Measurements from ENCODE around the gene NPAS2.

Gene NPAS2

GRCh38 chr2:100941646-100942240 lies 121.8 kb downstream of the NPAS2 start:
- no peak for DNase-seq (ENCODE audit: low spot score)

GRCh38 chr2:100944617-100945432 lies 124.9 kb downstream of the NPAS2 start:
- DNase-seq (ENCODE audit: low spot score) = no peak

- no peak for DNase-seq (ENCODE audit: low spot score)
Observed at GRCh38 chr2:100945433-100945740, 125.4 kb downstream of the NPAS2 start.

GRCh38 chr2:100945930-100946607 lies 126.1 kb downstream of the NPAS2 start:
- DNase-seq (ENCODE audit: low spot score) = no peak

- no peak for DNase-seq (ENCODE audit: low spot score)
Observed at GRCh38 chr2:100948942-100949811, 129.2 kb downstream of the NPAS2 start.

- no peak for DNase-seq (ENCODE audit: low spot score)
Observed at GRCh38 chr2:100952512-100952911, 132.6 kb downstream of the NPAS2 start.

- DNase-seq (ENCODE audit: low spot score) = no peak
Observed at GRCh38 chr2:100953406-100954043, 133.6 kb downstream of the NPAS2 start.

- DNase-seq (ENCODE audit: low spot score) = no peak
Observed at GRCh38 chr2:100954044-100954420, 134.1 kb downstream of the NPAS2 start.

GRCh38 chr2:100955226-100955625 lies 135.3 kb downstream of the NPAS2 start:
- DNase-seq (ENCODE audit: low spot score) = no peak

- no peak for DNase-seq (ENCODE audit: low spot score)
Observed at GRCh38 chr2:100956081-100956480, 136.1 kb downstream of the NPAS2 start.

GRCh38 chr2:100957996-100958653 lies 138.2 kb downstream of the NPAS2 start:
- peak; percentile 28 for DNase-seq (ENCODE audit: low spot score)

- no peak for DNase-seq (ENCODE audit: low spot score)
Observed at GRCh38 chr2:100959225-100959880, 139.4 kb downstream of the NPAS2 start.

GRCh38 chr2:100960688-100961087 lies 140.7 kb downstream of the NPAS2 start:
- DNase-seq (ENCODE audit: low spot score) = no peak

GRCh38 chr2:100962366-100963025 lies 142.6 kb downstream of the NPAS2 start:
- DNase-seq (ENCODE audit: low spot score) = no peak

GRCh38 chr2:100963026-100963375 lies 143.1 kb downstream of the NPAS2 start:
- no peak for DNase-seq (ENCODE audit: low spot score)

- no peak for DNase-seq (ENCODE audit: low spot score)
Observed at GRCh38 chr2:100964222-100964621, 144.3 kb downstream of the NPAS2 start.

- DNase-seq (ENCODE audit: low spot score) = no peak
Observed at GRCh38 chr2:100964681-100965169, 144.8 kb downstream of the NPAS2 start.

GRCh38 chr2:100965596-100965995 lies 145.7 kb downstream of the NPAS2 start:
- DNase-seq (ENCODE audit: low spot score) = no peak

- no peak for DNase-seq (ENCODE audit: low spot score)
Observed at GRCh38 chr2:100967716-100968115, 147.8 kb downstream of the NPAS2 start.
